HG02759 (cell line): ENCODE measurements around the gene SPACA5B.
"Not testable (repeated sequence)": the region's sequence is repeated elsewhere in the genome, so short reads cannot be mapped to it uniquely, and the experiment has no call there.

ENCODE experiments used
- ATAC-seq: cut with Tn5 transposase; IDR thresholded peaks from one replicate; pipeline ENCODE4 v1.9.1; 2021; ENCODE audit warnings: mild to moderate bottlenecking, moderate library complexity; ENCODE audit not compliant: unreplicated experiment

The SPACA5B gene

DNA sequence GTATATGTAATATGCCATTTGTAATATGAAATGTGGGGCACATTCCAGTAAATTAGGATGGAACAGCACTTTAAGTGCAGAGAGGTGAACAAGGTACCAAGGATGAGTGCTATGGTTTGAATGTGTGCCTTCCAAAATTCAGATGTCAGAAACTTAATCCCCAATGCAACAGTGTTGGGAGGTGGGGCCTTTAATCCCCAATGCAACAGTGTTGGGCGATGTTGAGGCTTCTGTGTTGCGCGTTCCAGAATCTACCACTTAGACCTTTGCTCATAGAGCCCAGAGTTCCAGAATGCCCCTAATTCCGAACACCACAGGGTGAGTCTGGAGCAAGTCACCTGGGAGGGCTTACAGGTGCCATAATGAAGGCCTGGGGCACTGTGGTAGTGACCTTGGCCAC, at the start of gene SPACA5B:
SPACA5B (plus strand) TSS at position 301 of the 400 bp plus-strand sequence; CDS start at position 363, 62 bp downstream.
- ATAC-seq = not testable (repeated sequence)

DNA sequence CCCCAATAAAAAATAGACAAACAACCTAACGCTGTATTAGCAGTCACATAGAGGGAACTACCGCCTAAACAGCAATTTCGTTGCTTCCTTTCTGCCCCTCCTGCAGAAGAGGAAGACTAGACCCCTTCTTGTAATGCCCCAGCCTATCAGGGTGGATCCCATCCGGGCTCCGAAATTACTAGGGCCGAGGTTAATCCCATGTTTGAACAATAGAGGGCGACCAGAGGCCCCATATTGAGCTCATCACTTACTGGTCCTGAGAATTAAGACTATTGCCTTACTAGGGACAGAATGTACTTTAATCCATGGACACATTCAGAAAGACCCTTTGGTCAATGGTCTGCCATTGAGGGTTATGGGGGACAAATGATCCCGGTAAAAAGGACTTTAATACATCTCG, 47.2 kb upstream of the SPACA5B start:
- ATAC-seq = no peak

DNA sequence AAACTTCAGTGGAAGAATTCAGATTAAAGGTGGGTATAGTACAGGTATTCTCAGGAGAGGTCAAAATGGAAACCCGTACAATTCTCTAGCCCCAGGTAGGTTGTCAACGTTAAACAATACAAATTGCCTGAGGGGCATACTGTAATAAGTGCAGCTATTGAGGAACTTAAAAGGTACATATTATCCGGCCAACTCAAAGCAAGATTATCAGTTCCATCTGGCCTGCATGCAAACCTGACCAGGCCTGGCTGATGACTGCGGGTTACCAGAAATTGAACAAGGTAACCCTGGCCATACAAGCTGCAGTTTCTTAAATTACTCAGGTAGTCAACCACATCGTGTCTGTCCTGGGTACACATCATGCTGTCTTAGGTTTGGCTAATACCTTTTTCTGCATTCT, 46.7 kb upstream of the SPACA5B start:
- ATAC-seq = no peak

DNA sequence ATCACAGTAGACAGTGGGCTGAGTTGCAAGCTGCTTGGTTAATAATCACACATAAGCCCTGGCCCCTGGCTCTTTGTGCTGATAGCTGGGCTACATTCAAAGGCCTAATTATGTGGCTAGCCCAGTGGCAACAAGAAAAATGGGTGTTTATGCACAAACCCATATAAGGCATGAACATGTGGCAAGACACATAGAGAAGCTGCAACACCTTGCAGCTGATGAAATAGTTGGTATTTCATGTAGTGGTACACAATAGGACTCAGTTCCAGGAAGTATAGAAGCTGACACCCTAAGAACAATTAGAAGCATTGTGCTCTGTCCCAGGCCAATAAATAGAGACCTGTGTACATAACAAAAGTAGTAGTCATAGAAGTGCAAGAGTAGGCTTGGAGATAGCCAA, 44.3 kb upstream of the SPACA5B start:
- no peak for ATAC-seq

DNA sequence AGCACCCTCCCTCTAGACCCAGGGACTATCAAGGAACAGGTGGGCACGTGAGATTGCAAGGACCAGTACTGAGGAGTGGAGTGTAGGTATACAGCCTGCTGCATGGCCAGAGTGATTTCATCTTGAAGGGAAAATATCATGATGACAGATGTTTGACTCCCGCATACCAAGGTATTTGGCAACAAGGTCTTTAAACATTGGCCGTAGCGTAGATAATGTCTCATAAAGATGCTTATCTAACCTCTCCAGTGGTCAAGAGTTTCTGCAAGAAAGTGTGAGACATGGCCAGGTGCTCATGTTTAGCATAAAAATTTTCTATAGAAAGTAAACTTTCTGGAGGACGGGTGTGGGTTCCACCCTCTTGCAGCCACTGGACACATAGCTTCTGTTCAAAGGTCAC, 40.3 kb upstream of the SPACA5B start:
- no peak for ATAC-seq

DNA sequence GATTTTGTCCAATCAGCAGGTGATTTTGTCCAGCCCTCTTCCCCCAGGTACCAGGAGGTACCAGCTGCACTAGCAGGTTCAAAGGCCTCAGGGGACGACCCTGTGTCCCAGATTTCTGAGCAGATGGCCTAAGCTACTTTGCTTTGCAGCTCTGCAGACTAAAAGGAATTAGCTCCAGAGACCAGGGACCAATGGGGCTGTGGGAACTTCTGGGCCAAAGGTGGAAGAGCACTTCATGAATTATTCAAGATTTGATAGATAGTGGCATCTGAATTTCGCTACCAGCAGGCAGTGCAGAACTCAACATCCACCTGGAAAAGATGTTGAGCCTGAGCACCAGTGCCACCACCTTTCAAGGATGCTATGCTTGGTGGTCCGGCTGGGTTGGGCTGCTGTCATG, 37.9 kb upstream of the SPACA5B start:
- not testable (repeated sequence) for ATAC-seq

DNA sequence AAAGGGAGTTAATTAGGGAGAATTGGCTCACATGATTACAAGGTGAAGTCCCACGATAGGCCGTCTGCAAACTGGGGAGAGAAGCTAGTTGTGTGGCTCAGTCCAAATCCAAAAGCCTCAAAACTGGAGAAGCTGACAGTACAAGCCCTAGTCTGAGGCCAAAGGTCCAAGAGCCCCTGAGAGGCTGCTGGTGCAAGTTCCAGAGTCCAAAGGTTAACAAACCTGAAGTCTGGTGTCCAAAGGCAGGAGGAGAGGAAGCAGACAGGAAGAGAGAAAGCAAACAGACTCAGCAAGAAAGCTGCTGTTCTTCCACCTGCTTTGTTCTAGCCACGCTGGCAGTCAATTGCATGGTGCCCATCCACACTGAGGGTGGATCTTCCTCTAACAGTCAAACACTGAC, 29.0 kb upstream of the SPACA5B start:
- no peak for ATAC-seq

DNA sequence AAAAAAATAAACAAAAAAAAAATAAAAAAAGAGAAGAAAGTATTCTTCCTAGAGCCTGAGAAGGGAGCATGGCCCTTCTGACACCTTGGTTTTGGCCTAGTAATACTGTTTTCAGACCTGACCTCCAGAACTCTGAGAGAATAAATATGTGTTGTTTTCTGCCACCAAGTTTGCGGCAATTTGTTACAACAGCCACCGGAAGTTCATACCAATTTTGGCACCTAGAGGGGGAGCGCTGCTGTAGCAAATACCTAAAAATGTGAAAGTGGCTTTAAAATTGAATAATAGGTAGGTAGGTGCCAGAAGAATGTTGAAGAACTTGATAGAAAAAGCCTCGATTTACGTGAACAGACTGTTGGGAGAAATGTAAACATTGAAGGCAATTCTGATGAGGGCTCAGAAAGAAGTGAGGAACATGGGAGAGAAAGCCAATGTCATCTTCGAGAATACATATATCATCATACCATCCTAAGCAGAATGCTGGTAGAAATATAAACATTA, 27.5 kb upstream of the SPACA5B start:
- no peak for ATAC-seq

DNA sequence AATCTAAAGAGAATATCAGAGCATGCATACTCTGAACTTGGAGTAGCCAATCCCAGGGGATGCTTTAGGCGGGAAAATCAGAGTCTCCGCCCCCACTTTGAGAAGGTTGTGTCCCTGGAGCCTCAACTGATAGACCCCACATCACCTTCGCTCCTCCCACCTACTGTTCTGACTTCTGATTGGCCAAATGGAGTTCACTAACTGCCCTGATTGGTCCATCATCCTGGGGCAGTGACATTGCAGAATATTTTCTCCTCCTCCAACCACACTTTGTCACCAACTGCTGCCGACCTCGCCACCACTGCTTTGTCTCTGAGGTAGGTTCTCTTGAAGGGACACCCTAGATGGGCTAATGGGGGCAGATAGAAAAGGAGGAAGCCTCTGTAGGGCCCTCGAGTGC, 22.7 kb upstream of the SPACA5B start:
- no peak for ATAC-seq

DNA sequence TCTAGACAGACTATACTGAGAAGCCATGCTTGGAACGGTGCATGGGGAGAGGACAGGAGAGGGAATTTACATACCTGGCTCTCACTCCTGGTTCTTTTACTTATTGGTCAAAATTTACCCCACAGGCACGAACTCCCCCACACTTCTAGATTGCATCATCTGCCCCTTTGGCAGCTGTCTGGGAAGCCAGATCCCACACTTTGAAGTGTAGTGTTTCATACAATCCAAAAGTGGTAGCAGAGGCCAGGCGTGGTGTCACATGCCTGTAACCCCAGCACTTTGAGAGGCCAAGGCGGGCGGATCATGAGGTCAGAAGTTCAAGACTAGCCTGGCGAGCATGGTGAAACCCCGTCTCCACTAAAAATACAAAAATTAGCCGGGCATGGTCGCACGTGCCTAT, 5.1 kb upstream of the SPACA5B start:
- not testable (repeated sequence) for ATAC-seq

DNA sequence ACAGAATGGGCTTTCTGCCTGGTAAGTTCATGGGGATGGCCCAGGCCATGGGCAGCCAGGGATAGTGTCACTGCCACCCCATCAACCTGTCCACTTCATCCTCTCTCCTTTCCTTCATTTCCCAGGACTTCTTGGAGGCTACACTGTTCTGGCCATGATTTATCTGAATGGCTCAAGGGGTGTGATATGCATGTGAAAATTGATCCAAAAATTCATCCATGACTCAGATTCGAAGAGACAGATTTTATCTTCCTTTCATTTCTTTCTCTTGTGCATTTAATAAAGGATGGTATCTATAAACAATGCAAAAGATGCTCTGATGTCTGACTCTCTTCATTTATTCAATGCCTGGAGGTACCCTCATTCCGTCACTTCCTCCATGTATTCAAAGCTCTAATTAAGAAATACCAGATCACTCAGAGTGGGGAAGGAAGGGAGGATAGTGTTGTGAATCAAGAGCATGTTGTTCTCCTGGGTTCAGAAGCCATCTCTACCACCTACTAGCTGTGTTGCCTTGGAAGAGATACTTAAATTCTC, 1.9 kb downstream of the SPACA5B start:
- not testable (repeated sequence) for ATAC-seq

DNA sequence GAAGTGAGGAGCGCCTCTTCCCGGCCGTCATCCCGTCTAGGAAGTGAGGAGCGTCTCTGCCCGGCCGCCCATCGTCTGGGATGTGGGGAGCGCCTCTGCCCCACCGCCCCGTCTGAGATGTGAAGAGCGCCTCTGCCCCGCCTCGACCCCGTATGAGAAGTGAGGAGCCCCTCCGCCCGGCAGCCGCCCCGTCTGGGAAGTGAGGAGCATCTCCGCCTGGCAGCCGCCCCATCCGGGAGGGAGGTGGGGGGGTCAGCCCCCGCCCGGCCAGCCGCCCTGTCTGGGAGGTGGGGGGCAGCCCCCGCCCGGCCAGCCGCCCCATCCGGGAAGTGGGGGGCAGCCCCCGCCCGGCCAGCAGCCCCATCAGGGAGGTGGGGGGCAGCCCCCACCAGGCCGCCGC, 8.7 kb downstream of the SPACA5B start:
- not testable (repeated sequence) for ATAC-seq

DNA sequence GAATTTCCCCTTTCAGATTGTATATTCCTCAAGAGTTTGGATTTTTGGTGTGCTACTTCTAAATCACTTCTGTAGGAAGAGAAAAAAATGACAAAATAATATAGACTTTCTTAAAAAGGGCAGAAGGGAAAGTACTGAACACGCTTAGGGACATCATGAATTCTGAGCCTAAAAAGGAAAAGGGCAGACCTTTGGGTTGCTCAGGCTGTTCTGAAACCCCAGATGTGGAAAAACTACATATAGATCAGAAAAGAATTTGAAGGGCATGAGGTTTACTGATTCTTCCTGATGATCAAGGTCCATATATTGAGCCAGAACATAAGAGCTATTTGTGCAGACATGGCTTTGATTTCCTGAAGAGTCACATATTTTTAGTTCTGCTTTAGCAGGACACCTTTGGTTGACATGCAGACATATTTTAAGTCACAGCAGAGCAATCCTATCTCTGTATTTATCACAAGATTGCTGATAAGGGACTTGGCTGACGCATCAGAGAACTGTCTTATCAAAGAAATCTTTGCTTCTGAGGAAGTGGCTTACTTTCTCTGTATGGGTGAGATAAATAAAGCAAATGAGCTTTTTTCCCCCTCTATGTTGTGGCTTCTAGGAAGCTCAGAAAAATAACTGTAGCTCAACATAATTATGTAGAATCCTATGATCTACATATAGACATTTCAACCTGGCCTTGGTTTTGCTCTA, 11.5 kb downstream of the SPACA5B start:
- ATAC-seq = not testable (repeated sequence)

DNA sequence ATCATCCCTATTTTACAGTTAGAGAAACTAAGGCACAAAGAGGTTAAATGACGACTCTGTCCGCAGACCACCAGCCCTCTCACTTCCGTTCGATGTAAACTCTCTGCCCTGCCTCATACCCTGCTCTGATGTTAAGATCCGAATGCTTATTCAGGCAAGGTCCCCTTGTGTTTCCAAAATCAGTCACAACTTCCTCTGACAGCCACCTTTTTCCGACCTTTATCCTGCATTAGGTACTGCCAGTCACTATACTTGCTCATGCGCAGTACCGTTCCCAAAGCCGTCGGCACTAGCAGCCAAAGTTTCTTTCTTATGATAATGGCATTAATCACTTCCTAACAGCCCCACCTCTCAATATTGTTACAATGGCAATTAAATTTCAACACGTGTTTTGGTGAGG, 12.3 kb downstream of the SPACA5B start:
- not testable (repeated sequence) for ATAC-seq

DNA sequence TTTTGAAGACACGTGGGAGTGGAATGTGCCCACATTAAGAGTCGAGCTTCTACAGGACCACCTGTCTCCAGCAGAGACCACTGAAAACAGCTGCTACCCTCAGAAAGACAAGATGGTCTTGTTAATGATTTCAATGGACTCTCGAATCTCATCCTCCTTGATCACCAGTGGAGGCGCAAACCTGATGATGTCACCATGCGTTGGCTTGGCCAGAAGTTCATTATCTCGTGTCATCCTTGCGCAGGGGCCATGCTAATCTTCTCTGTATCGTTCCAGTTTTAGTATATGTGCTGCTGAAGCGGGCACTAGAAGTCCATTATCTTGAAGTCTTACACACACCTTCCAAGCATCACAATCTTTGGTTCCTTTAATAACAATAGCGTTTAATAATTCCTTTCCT, 23.3 kb downstream of the SPACA5B start:
- ATAC-seq = no peak

DNA sequence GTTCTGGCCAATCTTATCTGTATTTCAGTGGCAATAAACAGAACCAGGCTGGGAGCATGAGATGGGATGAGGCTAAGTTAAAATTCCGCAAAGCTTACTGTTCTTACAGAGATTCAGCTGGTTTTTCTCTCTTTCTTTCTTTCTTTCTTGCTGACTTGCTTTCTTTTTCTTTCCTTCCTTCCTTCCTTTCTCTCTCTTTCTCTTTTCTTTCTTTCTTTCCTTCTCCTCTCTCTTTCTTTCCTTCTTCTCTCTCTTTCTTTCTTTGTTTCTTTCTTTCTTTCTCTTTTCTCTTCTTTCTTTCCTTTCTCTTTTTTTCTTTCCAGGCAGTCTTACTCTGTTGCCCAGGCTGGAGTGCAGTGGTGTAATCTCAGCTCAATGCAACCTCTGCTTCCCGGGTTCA, 24.4 kb downstream of the SPACA5B start:
- no peak for ATAC-seq

DNA sequence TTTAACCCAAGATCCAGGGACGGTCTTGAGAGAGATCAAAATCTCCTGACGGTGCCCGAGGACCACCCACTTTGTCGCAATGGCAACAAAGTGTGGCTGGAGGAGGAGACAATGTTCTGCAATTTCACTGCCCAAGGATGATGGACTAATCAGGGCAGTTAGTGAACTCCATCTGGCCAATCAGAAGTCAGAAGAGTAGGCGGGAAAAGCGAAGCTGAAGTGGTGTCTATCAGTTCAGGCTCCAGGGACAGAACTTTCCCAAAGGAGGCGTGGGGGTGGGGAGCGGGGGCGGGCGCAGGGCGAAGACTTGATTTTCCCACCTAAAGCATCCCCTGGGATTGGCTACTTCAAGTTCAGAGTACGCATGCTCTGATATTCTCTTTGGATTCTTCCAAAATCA, 25.6 kb downstream of the SPACA5B start:
- ATAC-seq = no peak

DNA sequence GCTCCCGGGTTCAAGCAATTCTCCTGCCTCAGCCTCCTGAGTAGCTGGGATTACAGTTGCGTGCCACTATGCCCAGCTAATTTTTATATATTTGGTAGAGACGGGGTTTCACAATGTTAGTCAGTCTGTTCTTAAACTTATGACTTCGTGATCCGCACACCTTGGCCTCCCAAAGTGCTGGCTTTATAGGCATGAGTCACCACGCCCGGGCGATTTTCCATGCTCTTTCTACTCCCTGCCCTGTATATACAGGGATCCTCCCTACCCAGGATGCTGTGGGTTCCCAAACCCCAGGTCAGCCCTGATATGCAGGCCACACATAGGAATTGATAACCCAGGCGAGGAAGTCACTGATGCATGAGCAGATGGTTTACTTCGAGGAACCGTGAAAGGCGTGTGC, 34.8 kb downstream of the SPACA5B start:
- ATAC-seq = no peak

DNA sequence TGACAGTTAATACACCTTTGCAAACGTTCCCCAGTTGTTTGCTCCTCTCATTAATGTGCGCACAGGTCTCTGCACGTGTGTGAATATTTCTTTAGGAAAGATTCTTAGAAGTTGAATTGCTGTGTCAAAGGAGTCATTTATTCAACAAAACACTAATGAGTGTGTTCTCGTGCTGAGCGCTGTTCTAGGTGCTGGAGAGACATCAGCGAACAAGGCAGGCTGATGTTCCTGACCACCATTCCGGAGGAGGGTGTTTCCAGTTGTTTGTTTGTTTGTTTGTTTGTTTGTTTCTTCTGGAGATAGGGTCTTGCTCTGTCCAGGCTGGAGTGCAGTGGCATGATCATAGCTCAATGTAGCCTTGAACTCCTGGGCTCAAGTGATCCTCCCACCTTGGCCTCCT, 35.9 kb downstream of the SPACA5B start:
- not testable (repeated sequence) for ATAC-seq

DNA sequence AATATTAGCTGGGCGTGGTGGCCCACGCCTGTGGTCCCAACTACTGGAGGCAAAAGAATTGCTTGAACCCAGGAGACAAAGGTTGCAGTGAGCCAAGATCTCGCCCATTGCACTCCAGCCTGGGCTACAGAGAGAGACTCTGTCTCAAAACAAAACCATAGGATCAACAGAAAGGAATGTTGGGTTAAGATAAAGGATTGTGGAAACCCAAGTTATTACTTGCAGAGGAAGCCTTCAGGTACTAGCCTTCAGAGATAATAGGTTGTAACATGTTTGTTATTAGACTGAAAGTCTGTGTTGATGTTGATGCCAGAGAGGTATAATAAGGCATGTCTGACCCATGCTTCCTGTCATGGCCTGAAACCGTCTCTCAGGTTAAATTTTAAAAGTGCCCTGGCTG, 49.3 kb downstream of the SPACA5B start:
- no peak for ATAC-seq

DNA sequence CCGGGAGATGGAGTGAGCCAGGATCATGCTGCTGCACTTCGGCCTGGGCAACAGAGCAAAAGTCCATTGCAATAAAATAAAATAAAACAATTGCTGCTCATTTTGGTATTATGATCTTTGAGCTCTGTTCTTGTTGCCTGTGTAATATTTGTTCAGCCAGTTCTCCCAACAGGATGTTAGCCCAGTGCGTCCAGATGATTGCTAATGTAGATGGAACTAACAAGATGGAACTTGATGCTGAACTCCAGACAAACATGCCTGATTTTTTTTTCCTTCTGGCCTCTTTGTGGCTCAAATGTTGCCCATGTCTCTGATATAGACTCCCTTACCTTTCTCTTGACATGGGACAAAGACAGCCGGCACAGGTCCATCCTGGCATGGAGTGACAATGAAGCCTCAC, 50.4 kb downstream of the SPACA5B start:
- ATAC-seq = no peak

DNA sequence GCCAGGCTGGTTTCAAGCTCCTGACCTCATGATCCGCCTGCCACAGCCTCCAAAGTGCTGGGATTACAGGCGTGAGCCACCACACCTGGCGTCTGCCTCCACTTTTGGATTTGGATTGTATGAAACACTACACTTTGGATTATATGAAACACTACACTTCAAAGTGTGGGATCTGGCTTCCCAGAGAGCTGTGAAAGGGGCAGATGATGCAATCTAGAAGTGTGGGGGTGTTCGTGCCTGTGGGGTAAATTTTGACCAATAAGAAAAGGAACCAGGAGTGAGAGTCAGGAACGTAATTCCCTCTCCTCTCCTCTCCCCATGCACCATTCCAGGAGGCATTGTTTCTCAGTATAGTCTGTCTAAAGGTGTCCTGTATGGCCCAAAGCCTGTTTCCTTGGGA, 51.5 kb downstream of the SPACA5B start:
- ATAC-seq = not testable (repeated sequence)
